ENCODE data around the gene GNRH2.

The GNRH2 gene

DNA sequence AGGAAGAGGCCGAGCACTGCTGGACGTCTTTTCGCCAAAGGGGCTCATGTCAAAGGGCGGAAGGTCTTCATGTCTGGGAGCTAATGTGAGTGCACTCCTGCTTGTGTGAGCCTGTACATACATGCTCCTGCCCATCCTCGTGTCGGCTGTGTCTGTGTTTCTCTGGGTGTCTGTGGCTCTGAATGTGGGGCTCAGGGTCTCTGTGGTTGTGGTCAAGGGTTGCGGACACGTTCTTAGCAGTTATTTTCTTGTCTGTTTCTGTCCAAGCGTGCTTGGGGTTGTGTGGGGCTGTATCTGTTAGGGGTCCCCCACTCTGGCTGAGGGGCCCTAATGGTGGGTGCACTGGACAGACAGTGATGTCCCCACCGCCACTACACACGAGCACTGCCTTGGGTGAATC, 38.2 kb downstream of the GNRH2 start:
- no peak for FAIRE-seq

DNA sequence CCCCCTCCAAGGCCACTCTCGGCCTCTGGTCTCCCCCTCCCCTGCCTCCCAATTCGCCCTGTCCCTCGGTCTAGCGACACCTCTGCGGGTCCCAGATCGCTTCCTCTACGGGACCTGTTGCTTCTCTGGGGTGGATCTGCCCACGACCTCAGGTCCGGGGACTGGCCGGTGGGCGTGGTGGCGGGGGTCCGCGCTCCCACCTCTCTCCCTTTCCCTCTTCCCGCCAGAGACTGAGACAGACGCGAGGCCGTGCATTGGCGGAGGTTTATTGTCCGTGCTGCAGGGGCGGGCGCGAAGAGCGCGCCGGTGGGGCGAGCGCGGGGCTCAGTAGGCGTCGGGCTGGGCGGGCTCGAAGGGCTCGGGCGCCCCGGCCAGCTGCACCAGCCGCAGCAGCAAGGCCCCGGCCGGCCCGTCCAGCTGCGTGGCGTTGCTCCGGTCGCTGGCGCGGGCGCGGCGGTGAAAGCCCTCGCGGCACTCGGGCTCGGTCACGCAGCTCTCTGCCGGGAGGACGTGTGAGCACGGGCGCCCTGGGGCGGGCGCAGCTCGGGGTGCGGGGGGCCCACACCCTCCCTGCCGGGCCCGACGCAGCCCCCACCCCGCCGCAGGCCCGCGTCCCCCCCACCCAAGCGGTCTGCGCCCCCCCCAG, 39.0 kb downstream of the GNRH2 start:
- DNase-seq (ENCODE audit: insufficient read length) (no peak), FAIRE-seq (no peak)
- TF ChIP-seq POLR2AphosphoS5 (IDR thresholded peaks at IDR 0.05; ENCODE audit: low read depth, low read length) (no peak), POLR2A (IDR thresholded peaks at IDR 0.05; ENCODE audit: low read depth, low read length) (no peak), TAF1 (IDR thresholded peaks at IDR 0.05; ENCODE audit: borderline replicate concordance, low read depth, low read length) (no peak)

More for the DNA sequence above, 38.2 kb downstream of the GNRH2 start:
- no peak for DNase-seq (ENCODE audit: insufficient read length)
- no peak for TF ChIP-seq POLR2AphosphoS5 (IDR thresholded peaks at IDR 0.05; ENCODE audit: low read depth, low read length)
- TF ChIP-seq TAF1 (IDR thresholded peaks at IDR 0.05; ENCODE audit: borderline replicate concordance, low read depth, low read length), result no peak
- no peak for TF ChIP-seq POLR2A (IDR thresholded peaks at IDR 0.05; ENCODE audit: low read depth, low read length)

DNA sequence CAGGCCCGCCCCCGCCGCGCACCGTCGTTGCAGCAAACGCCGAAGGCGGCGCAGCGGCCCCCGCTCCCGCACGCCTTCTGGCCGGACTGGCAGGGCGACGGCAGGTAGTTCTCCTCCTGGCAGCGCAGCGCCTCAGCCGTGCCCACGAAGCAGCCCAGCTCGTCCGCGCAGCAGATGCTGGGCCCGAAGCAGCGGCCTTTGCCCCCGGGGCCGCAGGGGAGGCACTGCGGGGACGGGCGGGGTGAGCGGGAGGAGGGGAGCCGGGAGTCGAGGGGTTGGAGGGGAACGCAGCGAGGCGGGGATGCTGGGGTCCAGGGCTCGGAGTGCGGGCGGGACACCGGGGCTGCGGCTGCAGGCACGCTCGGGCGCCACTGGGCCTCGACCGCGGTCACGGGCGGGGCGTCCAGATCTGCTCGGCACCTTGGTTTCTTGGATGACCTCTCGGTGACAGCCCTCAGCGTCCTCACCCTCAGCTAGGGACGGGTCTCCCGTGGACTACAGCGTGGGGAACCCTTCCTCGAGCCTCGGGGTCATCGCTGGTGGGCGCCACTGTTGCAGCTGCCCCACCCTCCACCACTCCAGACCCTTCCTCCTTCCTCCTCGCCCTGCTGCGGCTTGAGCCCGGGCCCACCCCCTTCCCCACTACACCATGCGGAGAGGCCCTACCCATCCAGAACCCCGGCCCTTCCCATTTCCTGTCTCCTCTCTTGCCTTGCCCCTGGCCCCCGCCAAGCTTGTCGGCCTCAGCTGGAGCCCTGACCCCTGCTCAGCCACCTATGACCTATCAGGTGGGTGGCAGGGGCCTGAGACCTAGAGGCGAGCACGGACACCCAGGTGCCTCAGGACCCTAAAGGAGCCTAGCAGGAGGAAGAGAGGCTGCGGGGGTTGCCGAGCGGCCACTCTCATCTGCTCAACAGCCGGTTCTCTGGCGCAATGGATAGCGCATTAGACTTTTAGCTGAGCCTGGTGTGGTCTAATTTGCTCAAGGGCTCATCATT, 39.8 kb downstream of the GNRH2 start:
- no peak for TF ChIP-seq POLR2AphosphoS5 (IDR thresholded peaks at IDR 0.05; ENCODE audit: low read depth, low read length)
- TF ChIP-seq POLR2A (IDR thresholded peaks at IDR 0.05; ENCODE audit: low read depth, low read length), result no peak
- no peak for TF ChIP-seq TAF1 (IDR thresholded peaks at IDR 0.05; ENCODE audit: borderline replicate concordance, low read depth, low read length)
- FAIRE-seq (no peak), DNase-seq (ENCODE audit: insufficient read length) (no peak)

DNA sequence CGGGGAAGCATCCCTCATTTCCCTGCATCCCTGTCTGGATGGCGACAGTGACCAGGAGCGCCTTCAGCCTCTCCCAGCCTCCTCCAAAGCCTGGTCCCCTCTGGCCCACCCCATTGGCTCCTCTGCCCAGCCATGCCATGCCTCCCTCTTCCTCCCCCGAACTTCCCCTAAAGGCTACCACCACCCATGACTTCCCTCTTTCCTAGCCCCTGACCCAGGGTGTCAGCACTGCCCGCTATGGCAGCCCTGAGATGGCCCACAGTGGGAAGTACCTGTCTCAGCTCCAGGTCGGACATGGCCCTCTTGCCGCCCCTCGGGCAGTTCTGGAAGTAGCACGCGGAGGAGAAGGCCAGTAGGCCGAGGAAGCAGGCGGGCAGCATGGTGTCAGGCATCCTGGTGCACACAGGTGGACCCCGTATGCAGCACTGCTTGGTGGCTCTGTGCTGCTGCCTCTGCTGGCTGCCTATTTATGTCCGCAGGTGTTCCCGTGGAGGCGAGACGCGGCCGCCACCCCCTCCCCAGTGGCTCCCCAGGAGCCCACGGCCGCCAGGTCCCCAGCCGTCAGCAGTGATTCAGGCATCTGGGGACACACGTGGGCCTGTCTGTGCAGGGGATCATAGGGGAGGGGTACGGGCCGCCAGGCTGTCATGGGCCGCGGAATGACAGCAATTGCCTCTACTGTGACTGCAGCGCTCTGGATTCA, 41.0 kb downstream of the GNRH2 start, which contains the start of gene AVP:
Gene AVP (minus strand): TSS at position 442 of the 703 bp plus-strand sequence. CDS start 50 bp downstream, at position 392.
- FAIRE-seq, result no peak
- no peak for DNase-seq (ENCODE audit: insufficient read length)
- no peak for TF ChIP-seq POLR2A (IDR thresholded peaks at IDR 0.05; ENCODE audit: low read depth, low read length)
- no peak for TF ChIP-seq POLR2AphosphoS5 (IDR thresholded peaks at IDR 0.05; ENCODE audit: low read depth, low read length)
- TF ChIP-seq TAF1 (IDR thresholded peaks at IDR 0.05; ENCODE audit: borderline replicate concordance, low read depth, low read length), result no peak

DNA sequence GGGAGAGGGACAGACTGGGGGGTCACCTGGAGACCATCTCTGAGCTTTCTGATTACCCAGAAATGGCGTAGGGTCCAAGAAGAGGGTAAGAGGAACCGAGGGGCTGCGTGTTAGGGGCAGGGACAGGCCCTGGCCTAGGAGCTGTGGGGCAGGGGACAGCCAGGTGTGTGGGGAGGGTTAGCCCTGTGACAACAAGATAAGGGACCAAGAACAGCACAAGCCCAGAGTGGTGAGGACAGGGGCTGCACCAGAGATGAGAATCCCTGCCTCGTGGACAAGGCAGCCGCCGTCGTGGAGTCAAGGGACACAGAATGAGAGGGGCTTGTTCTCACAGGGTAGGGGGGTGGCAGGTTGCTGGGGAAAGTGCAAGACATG, 41.6 kb downstream of the GNRH2 start:
- DNase-seq (ENCODE audit: insufficient read length), result no peak
- FAIRE-seq, result no peak
- TF ChIP-seq TAF1 (IDR thresholded peaks at IDR 0.05; ENCODE audit: borderline replicate concordance, low read depth, low read length), result no peak
- no peak for TF ChIP-seq POLR2A (IDR thresholded peaks at IDR 0.05; ENCODE audit: low read depth, low read length)
- TF ChIP-seq POLR2AphosphoS5 (IDR thresholded peaks at IDR 0.05; ENCODE audit: low read depth, low read length), result no peak

DNA sequence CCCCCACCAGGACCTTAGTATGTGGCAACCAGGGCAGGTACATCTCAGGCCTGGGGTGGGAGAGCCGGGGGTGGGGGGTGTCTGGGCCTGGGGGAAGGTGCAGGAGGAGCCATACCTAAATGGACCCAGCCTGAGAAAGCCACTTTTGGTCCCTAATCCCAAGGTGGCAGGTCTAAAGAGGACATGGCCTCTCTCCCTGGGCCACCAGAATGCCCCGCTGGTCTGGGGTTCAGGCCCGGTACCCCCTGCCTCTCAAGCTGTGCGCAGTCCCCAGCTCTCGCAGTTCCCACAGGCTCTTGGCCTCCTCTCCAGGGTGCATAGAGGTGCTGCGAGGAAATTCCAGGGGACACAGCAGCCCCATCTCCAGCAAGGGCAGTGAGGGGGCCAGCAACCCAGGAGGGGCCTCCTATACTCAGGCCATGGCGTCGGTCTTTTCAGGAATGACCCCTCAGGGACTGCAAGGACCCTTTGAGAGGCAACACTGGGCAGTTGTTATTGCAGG, 42.2 kb downstream of the GNRH2 start:
- no peak for TF ChIP-seq POLR2A (IDR thresholded peaks at IDR 0.05; ENCODE audit: low read depth, low read length)
- no peak for TF ChIP-seq TAF1 (IDR thresholded peaks at IDR 0.05; ENCODE audit: borderline replicate concordance, low read depth, low read length)
- TF ChIP-seq POLR2AphosphoS5 (IDR thresholded peaks at IDR 0.05; ENCODE audit: low read depth, low read length), result no peak
- no peak for DNase-seq (ENCODE audit: insufficient read length)
- FAIRE-seq, result no peak

DNA sequence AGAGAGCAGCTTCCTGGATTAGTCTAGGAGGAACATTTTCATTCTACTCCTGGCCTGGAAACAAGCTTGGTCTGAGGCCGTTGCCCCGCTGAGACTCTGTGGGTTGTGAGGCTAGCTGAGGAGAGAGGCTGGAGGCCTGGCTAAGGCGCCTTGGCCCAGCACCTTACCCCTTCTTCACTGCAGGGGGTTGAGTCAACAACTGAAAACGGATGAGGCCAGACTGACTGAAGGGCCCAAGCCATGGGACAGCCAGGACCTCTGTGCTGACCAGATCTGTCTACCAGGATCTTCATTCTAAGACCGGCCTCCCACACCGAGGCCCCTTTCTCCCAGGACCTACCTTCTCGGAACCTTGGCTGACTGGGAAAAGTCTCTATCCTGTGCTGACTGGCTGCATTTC, 44.6 kb downstream of the GNRH2 start:
- FAIRE-seq (no peak), DNase-seq (ENCODE audit: insufficient read length) (no peak)
- TF ChIP-seq POLR2A (IDR thresholded peaks at IDR 0.05; ENCODE audit: low read depth, low read length), result no peak
- TF ChIP-seq POLR2AphosphoS5 (IDR thresholded peaks at IDR 0.05; ENCODE audit: low read depth, low read length), result no peak
- no peak for TF ChIP-seq TAF1 (IDR thresholded peaks at IDR 0.05; ENCODE audit: borderline replicate concordance, low read depth, low read length)

DNA sequence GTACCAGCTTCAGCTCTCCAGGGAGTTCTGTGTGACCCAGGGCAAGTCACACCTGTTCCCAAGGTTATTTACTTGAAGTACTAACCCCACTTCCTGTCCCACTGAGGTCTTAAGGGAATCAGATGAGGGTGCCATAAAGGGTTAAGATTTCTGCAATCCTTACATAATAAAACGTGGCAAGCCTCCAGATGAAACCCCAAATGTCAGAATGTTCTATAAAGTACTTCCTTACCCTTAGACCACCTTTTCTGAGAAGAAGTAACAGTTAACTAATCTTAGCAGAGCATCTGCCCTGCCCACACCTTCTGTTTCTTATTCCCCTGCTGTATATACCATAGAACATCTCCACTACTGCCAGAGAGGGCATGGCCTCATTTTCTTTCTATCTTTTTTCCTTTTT, 47.1 kb downstream of the GNRH2 start:
- FAIRE-seq (no peak), DNase-seq (ENCODE audit: insufficient read length) (no peak)
- no peak for TF ChIP-seq POLR2AphosphoS5 (IDR thresholded peaks at IDR 0.05; ENCODE audit: low read depth, low read length)
- no peak for TF ChIP-seq POLR2A (IDR thresholded peaks at IDR 0.05; ENCODE audit: low read depth, low read length)
- no peak for TF ChIP-seq TAF1 (IDR thresholded peaks at IDR 0.05; ENCODE audit: borderline replicate concordance, low read depth, low read length)

DNA sequence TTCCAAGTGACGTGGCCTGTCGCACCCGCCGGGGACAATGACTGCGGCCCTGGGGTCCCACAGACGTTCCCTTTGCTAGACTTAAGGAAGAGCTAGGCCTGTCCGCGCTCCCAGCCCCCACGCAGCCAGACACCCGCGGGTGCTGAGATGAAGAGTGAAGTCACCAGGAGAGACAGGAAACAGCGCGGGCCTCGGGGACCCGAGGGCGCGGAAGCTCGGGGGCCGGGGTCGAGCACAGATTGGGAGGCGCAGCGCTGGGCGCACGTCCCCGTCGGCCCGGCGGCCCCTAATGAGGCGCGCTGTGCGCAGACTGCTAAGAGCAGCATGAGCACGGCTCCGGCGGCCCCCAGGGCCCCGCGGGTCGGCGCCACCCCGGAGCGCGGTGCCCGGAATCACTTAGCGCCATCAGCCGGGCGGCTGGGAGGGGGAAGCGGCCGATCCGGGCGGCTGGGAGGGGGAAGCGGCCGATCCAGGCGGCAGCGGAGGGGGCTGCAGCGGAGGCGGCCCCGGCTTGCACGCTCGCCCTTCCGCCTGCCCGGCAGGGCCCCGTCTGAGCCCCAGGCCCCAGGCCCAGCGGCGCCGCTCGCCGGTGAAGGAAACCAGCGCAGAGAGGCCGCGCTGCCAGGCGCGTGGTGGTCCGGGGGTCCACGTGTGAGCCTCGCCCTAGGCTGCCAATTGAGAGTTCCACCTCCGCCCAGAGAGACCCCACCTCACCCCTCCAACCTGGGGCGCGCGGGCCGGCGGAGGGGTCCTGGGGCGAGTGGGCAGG, 49.4 kb downstream of the GNRH2 start:
- DNase-seq (ENCODE audit: insufficient read length), result no peak
- no peak for FAIRE-seq
- TF ChIP-seq POLR2A (IDR thresholded peaks at IDR 0.05; ENCODE audit: low read depth, low read length), result no peak

DNA sequence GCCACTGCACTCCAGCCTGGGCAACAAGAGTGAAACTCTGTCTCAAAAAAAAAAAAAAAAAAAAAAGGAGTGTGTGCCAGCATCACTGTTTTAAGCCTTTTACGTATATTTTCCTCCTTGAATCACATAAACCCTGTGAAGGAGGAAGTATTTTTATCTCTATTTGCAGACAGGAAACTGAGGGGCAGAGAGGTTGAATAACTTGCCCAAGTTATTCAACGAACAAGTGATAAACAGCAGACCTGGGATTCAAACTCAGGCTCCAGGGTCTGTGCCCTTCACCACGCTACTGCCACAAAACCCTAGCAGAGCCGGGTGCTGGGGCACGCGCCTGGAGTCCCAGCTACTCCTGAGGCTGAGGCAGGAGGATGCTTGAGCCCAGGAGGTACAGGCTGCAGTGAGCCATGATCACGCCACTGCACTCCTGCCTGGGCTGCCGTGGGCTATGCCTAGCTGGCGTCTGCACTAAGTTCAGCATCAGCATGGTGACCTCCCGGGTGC, 50.5 kb downstream of the GNRH2 start:
- no peak for DNase-seq (ENCODE audit: insufficient read length)
- no peak for FAIRE-seq
- TF ChIP-seq POLR2A (IDR thresholded peaks at IDR 0.05; ENCODE audit: low read depth, low read length) (no peak), TAF1 (IDR thresholded peaks at IDR 0.05; ENCODE audit: borderline replicate concordance, low read depth, low read length) (no peak), POLR2AphosphoS5 (IDR thresholded peaks at IDR 0.05; ENCODE audit: low read depth, low read length) (no peak)
